Measurements from ENCODE around the gene USH1C. TPM values are rescaled to one million over a fixed set of nuclear protein-coding genes. Genes with fewer than 3 reads are reported as not detected.
A peak's percentile ranks its signal among the peaks of the same experiment; 100 is the strongest.

The USH1C gene
- total RNA-seq, 2 donors from 2014 or later = not detected

DNA sequence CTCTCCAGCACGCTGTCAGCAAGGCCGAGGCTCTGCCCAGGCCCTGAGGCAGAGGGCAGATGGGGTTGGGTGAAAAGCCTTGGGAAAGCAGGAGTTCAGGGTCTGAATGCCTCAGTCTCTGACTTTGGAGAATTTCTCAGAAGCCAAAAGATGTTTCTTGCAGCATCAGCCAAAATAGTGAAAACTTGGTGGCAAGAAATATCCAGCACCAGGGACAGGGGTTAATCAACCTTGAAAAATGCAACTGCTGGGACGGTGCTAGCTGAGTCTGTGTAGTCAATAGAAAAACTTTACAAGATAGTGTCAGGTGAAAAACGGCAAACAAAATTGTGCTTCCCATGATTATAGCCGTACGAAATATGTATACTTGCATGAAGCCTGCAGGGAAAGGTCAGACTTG lies 66.1 kb downstream of the USH1C start:
- intact Hi-C loops (cut with DNase I) = no loop called here
- TF ChIP-seq POLR2AphosphoS5 (IDR thresholded peaks at IDR 0.05) (no peak), CTCF (IDR thresholded peaks at IDR 0.05) (no peak), POLR2A (IDR thresholded peaks at IDR 0.05) (no peak)
- H3K27me3 ChIP-seq (replicated peaks; ENCODE audit: insufficient read depth) = no peaks in the 10 kb centered on the region

DNA sequence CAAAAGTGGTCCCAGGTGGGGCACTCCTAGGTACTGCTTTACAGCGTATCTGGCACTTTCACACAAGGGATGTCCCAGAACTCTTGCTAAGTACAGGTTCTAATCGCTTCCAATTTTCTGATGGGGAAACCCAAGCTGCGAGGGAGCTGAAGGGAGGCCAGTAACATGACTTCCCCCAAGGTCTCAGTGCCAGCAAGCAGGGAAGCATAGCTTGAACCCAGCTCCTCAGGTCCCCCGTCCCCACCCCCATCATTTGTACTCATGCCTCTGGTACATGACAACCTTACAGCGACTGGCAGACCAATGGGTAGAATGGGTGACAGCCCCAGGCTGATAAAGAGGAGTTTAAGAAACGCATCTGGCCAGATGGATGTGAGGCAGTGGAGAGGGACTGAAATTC lies 66.9 kb downstream of the USH1C start:
- Histone ChIP-seq H3K9me3 (no peaks in the 10 kb centered on the region), H3K36me3 (no peaks in the 10 kb centered on the region), H3K27ac (no peak overlapping the region), H3K4me1 (replicated peaks) (no peaks in the 10 kb centered on the region), H3K27me3 (replicated peaks; ENCODE audit: insufficient read depth) (no peaks in the 10 kb centered on the region), H3K4me3 (no peak overlapping the region)
- intact Hi-C loops (cut with DNase I) = no loop called here
- DNase-seq (ENCODE audit: low spot score) = no peak
- 55% methylated on average over 6 of the region's 6 CpGs for WGBS
- TF ChIP-seq POLR2A (IDR thresholded peaks at IDR 0.05) (no peak), POLR2AphosphoS5 (IDR thresholded peaks at IDR 0.05) (no peak), CTCF (IDR thresholded peaks at IDR 0.05) (no peak)

More for the DNA sequence above, 66.1 kb downstream of the USH1C start:
- WGBS = 26% methylated on average over 6 of the region's 6 CpGs
- DNase-seq (ENCODE audit: low spot score) = no peak
- no peaks in the 10 kb centered on the region for H3K4me1 ChIP-seq (replicated peaks)
- no peaks in the 10 kb centered on the region for H3K36me3 ChIP-seq
- H3K27ac ChIP-seq = no peak overlapping the region
- no peaks in the 10 kb centered on the region for H3K9me3 ChIP-seq
- no peak overlapping the region for H3K4me3 ChIP-seq

GRCh38 chr11:17477084-17477333 lies 67.2 kb downstream of the USH1C start:
- H3K4me3 ChIP-seq = peak overlapping the region in 1 of 2 donors; percentile 18
- TF ChIP-seq CTCF (IDR thresholded peaks at IDR 0.05) (no peak), POLR2A (IDR thresholded peaks at IDR 0.05) (no peak), POLR2AphosphoS5 (IDR thresholded peaks at IDR 0.05) (no peak)
- H3K4me1 ChIP-seq (replicated peaks) = no peaks in the 10 kb centered on the region
- intact Hi-C loops (cut with DNase I) = no loop called here
- no peaks in the 10 kb centered on the region for H3K9me3 ChIP-seq
- DNase-seq (ENCODE audit: low spot score) = no peak
- no peaks in the 10 kb centered on the region for H3K27me3 ChIP-seq (replicated peaks; ENCODE audit: insufficient read depth)
- H3K36me3 ChIP-seq = no peaks in the 10 kb centered on the region
- H3K27ac ChIP-seq = no peak overlapping the region
- 16% methylated on average over 9 of the region's 9 CpGs for WGBS

DNA sequence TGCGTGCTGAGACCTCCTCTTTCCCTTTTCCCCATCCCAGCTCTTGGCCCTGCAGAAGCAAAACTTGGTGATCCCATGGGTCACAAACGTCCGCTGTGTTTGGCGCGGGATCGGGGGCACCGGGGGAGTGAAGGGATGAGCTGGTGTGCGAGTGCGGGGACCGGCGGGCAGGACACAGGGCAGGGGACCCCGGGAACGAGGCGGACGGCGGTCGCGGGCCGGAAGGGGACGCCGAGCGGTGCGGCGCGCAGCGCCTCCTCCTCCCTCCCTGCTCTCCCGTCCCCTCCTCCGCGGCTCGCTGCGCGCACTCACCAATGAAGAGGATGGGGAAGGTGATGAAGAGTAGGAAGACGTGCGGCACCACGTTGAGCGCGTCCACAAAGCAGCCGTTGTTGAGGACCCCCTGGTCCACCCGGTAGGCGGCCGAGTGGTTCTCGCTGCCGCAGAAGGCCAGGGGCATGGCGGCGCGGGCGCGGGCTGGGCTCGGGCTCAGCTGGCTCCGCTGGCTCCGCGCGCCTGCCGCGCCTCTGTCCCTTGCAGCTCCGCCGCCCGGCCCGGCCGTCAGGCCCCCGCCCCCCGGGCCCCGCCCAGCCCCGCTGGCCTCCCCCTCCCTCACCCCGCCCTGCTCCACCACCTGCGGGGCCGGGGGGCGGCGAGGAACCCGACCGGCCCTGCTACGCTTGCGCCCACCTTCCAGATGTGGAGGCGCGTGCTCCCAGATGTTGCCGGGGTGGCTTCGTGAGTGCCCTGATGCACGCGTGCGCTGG lies 67.7 kb downstream of the USH1C start, which contains the start of gene ABCC8:
Gene ABCC8, minus strand, starts transcription at position 529 of the 767 bp plus-strand sequence. Its CDS starts 69 bp downstream, at position 460.
- no peak for DNase-seq (ENCODE audit: low spot score)
- intact Hi-C loops (cut with DNase I) = no loop called here
- TF ChIP-seq POLR2A (IDR thresholded peaks at IDR 0.05) = no peak
- TF ChIP-seq CTCF (IDR thresholded peaks at IDR 0.05) = no peak
- no peak for TF ChIP-seq POLR2AphosphoS5 (IDR thresholded peaks at IDR 0.05)
- Histone ChIP-seq H3K27me3 (replicated peaks; ENCODE audit: insufficient read depth) (no peaks in the 10 kb centered on the region), H3K4me3 (peak within 1 kb of the TSS; percentile 18 to 29), H3K9me3 (no peaks in the 10 kb centered on the region), H3K4me1 (replicated peaks) (no peaks in the 10 kb centered on the region), H3K27ac (no peak within 1 kb of the TSS), H3K36me3 (no peaks in the 10 kb centered on the region)
- under 1% methylated on average over 53 of the region's 80 CpGs for WGBS

GRCh38 chr11:17475666-17476316 lies 68.4 kb downstream of the USH1C start:
- WGBS = 9% methylated on average over 25 of the region's 31 CpGs
- intact Hi-C loops (cut with DNase I) = no loop called here
- TF ChIP-seq CTCF (IDR thresholded peaks at IDR 0.05) = no peak
- TF ChIP-seq POLR2AphosphoS5 (IDR thresholded peaks at IDR 0.05) = no peak
- TF ChIP-seq POLR2A (IDR thresholded peaks at IDR 0.05) = no peak
- Histone ChIP-seq H3K27ac (no peak overlapping the region), H3K9me3 (no peaks in the 10 kb centered on the region), H3K4me1 (replicated peaks) (no peaks in the 10 kb centered on the region), H3K4me3 (peak overlapping the region; percentile 18 to 29), H3K36me3 (no peaks in the 10 kb centered on the region), H3K27me3 (replicated peaks; ENCODE audit: insufficient read depth) (no peaks in the 10 kb centered on the region)
- DNase-seq (ENCODE audit: low spot score) = no peak

All from prostate gland (tissue), 2 donors.